NCI-H446 treated with DMSO at 0.1 percent for 48 hours (cell line): Measurements from ENCODE around the gene ZSCAN12.

Experiments
- DNase-seq: peaks from one replicate; lab custom pipeline; 2025; lab: John Stamatoyannopoulos, UW

The ZSCAN12 gene

GRCh38 chr6:28353981-28354676 is 45.4 kb downstream of the ZSCAN12 start:
- DNase-seq = no peak

- no peak for DNase-seq
These were observed 46.2 kb downstream of the ZSCAN12 start for GRCh38 chr6:28353356-28353755.

GRCh38 chr6:28351493-28351925 is 48.0 kb downstream of the ZSCAN12 start:
- no peak for DNase-seq

- DNase-seq = no peak
These were observed 48.5 kb downstream of the ZSCAN12 start for GRCh38 chr6:28351087-28351486.

- peak; percentile 38 for DNase-seq
These were observed 49.4 kb downstream of the ZSCAN12 start, which contains the start of gene ZKSCAN3 for GRCh38 chr6:28349892-28350737. Gene ZKSCAN3, plus strand, starts transcription at chr6:28349947. Its CDS starts 9,640 bp downstream, at chr6:28359587.

- no peak for DNase-seq
These were observed 50.1 kb downstream of the ZSCAN12 start for GRCh38 chr6:28349344-28349891.

- DNase-seq = no peak
These were observed 52.4 kb downstream of the ZSCAN12 start for GRCh38 chr6:28347119-28347518.

GRCh38 chr6:28345201-28345600 is 54.3 kb downstream of the ZSCAN12 start:
- DNase-seq = no peak

- DNase-seq = no peak
These were observed 55.5 kb downstream of the ZSCAN12 start for GRCh38 chr6:28343898-28344677.

- no peak for DNase-seq
These were observed 59.0 kb downstream of the ZSCAN12 start for GRCh38 chr6:28340310-28341095.

GRCh38 chr6:28337121-28337520 is 62.4 kb downstream of the ZSCAN12 start:
- DNase-seq = no peak

- no peak for DNase-seq
These were observed 63.0 kb downstream of the ZSCAN12 start for GRCh38 chr6:28336284-28337120.

- DNase-seq = peak; percentile 92
These were observed 63.8 kb downstream of the ZSCAN12 start, which contains the start of gene ZSCAN31 for GRCh38 chr6:28335564-28336283. Gene ZSCAN31, minus strand, starts transcription at chr6:28336148. Its CDS starts 6,465 bp downstream, at chr6:28329683.

- no peak for DNase-seq
These were observed 64.4 kb downstream of the ZSCAN12 start for GRCh38 chr6:28335040-28335563.

- no peak for DNase-seq
These were observed 65.1 kb downstream of the ZSCAN12 start for GRCh38 chr6:28334286-28335039.

- no peak for DNase-seq
These were observed 65.9 kb downstream of the ZSCAN12 start for GRCh38 chr6:28333599-28334018.

GRCh38 chr6:28333047-28333446 is 66.5 kb downstream of the ZSCAN12 start:
- no peak for DNase-seq

GRCh38 chr6:28330041-28330440 is 69.5 kb downstream of the ZSCAN12 start:
- no peak for DNase-seq
